Neural cell (in vitro differentiated cells): ENCODE measurements around the gene COX7A2L. TPM values are rescaled to one million over a fixed set of nuclear protein-coding genes. Genes with fewer than 3 reads are reported as not detected.
"Not testable (repeated sequence)": the region's sequence is repeated elsewhere in the genome, so short reads cannot be mapped to it uniquely, and the experiment has no call there.

Source experiments
- H2AFZ ChIP-seq: fragments of 200-600, 300-800 bp; sonication (generic), shearing (Covaris generic); 2 replicates; pipeline ENCODE4 v1.6.0; 2014; ENCODE audit warnings: low read depth, mild to moderate bottlenecking, antibody characterized with exemption, low read length, moderate library complexity
- H3F3A ChIP-seq: fragments of 200-600 bp; shearing (Covaris generic); 2 replicates; pipeline ENCODE4 v1.6.1; 2016; ENCODE audit warnings: mild to moderate bottlenecking, moderate library complexity, mixed read lengths, antibody characterized with exemption, low read length; ENCODE audit not compliant: insufficient read depth, poor library complexity, severe bottlenecking
- H3K27ac ChIP-seq: fragments of 200-600, 300-800 bp; sonication (generic), shearing (Covaris generic); 2 replicates; pipeline ENCODE4 v1.5.1; 2014; ENCODE audit warnings: mild to moderate bottlenecking, low read length, moderate library complexity
- H3K27me3 ChIP-seq: fragments of 300-800, 200-600 bp; sonication (generic), shearing (Covaris generic); 2 replicates; pipeline ENCODE4 v1.6.0; 2014; ENCODE audit warnings: mild to moderate bottlenecking, low read depth, low read length, moderate library complexity; ENCODE audit not compliant: insufficient read depth
- H3K36me3 ChIP-seq: fragments of 300-800, 200-600 bp; sonication (generic), shearing (Covaris generic); 2 replicates; pipeline ENCODE4 v1.5.1; 2014; ENCODE audit warnings: mild to moderate bottlenecking, antibody characterized with exemption, low read length, moderate library complexity; ENCODE audit not compliant: insufficient read depth
- H3K4me2 ChIP-seq: fragments of 300-800, 200-600 bp; sonication (generic), shearing (Covaris generic); 2 replicates; pipeline ENCODE4 v1.6.0; 2014; ENCODE audit warnings: mild to moderate bottlenecking, low read length
- H3K4me3 ChIP-seq: fragments of 300-800, 200-600 bp; sonication (generic), shearing (Covaris generic); 2 replicates; pipeline ENCODE4 v1.5.1; 2014; ENCODE audit warnings: mild to moderate bottlenecking, low read length, moderate library complexity
- H3K79me2 ChIP-seq: fragments of 200-600 bp; shearing (Covaris generic); replicated peaks from 2 replicates; pipeline ENCODE4 v1.6.0; 2014; ENCODE audit warnings: mild to moderate bottlenecking, low read length, moderate library complexity; ENCODE audit not compliant: insufficient read depth
- H3K9ac ChIP-seq: fragments of 300-800, 200-600 bp; sonication (generic), shearing (Covaris generic); 2 replicates; pipeline ENCODE4 v1.6.1; 2016; ENCODE audit warnings: mild to moderate bottlenecking, low read length, mixed read lengths
- H3K9me2 ChIP-seq: fragments of 200-600 bp; shearing (Covaris generic); 2 replicates; pipeline ENCODE4 v1.6.1; 2016; ENCODE audit warnings: mild to moderate bottlenecking, low read length, mixed read lengths; ENCODE audit not compliant: insufficient read depth
- H3K9me3 ChIP-seq: fragments of 200-600, 300-800 bp; sonication (generic), shearing (Covaris generic); 2 replicates; pipeline ENCODE4 v1.6.1; 2016; ENCODE audit warnings: mild to moderate bottlenecking, mixed run types, low read length, moderate library complexity, mixed read lengths
- H4K20me1 ChIP-seq: fragments of 200-600 bp; shearing (Covaris generic); 2 replicates; pipeline ENCODE4 v1.6.1; 2016; ENCODE audit warnings: mild to moderate bottlenecking, mixed run types; ENCODE audit not compliant: insufficient read depth
- CTCF ChIP-seq: fragments of 450-650 bp; IDR thresholded peaks from 2 replicates; pipeline ENCODE4 v1.5.1; 2014; ENCODE audit warnings: antibody characterized with exemption, mild to moderate bottlenecking, moderate library complexity; ENCODE audit not compliant: poor library complexity, severe bottlenecking
- EP300 ChIP-seq: fragments of 450-650 bp; conservative IDR thresholded peaks from 2 replicates; pipeline ENCODE4 v1.6.1; 2014; ENCODE audit warnings: antibody characterized with exemption, mild to moderate bottlenecking, moderate library complexity; ENCODE audit not compliant: poor library complexity, severe bottlenecking
- EZH2 ChIP-seq: fragments of 200-600, 300-800 bp; shearing (Covaris generic), sonication (generic); IDR thresholded peaks from 2 replicates; pipeline ENCODE4 v1.6.1; 2014; ENCODE audit warnings: antibody characterized with exemption, low read length, borderline replicate concordance, mild to moderate bottlenecking; ENCODE audit not compliant: insufficient read depth, poor library complexity, severe bottlenecking
- MXI1 ChIP-seq: fragments of 450-650 bp; conservative IDR thresholded peaks from 2 replicates; pipeline ENCODE4 v1.6.1; 2014; ENCODE audit warnings: antibody characterized with exemption, mild to moderate bottlenecking; ENCODE audit not compliant: poor library complexity, severe bottlenecking
- POLR2AphosphoS5 ChIP-seq: IDR thresholded peaks from 2 replicates; pipeline ENCODE4 v1.6.1; 2012
- RAD21 ChIP-seq: fragments of 450-650 bp; conservative IDR thresholded peaks from 2 replicates; pipeline ENCODE4 v1.6.1; 2014; ENCODE audit warnings: antibody characterized with exemption, mild to moderate bottlenecking, moderate library complexity
- SMC3 ChIP-seq: fragments of 450-650 bp; conservative IDR thresholded peaks from 2 replicates; pipeline ENCODE4 v1.6.1; 2014; ENCODE audit warnings: antibody characterized with exemption, mild to moderate bottlenecking, moderate library complexity; ENCODE audit not compliant: poor library complexity
- TAF1 ChIP-seq: IDR thresholded peaks from 2 replicates; pipeline ENCODE4 v1.6.1; 2012; ENCODE audit warnings: low read depth
- polyA plus RNA-seq: library from polyadenylated mRNA; depleted of rRNA; stranded (reverse); fragments of >200 nt; gene quantifications from 2 replicates; pipeline ENCODE4 v1.2.3, GENCODE V29; 2014
- TF ChIP-seq, protein P1 (sequence below): IDR thresholded peaks from 2 replicates; pipeline ENCODE4 v1.6.1; 2012; ENCODE audit warnings: borderline replicate concordance

The COX7A2L gene
- polyA plus RNA-seq, 1 donor from 2014 or later: 425 TPM

- Histone ChIP-seq H3K9ac (no peak overlapping the region), H3K27ac (peak overlapping the region; percentile 70), H2AFZ (no peak overlapping the region), H4K20me1 (no peaks in the 10 kb centered on the region), H3K36me3 (no peaks in the 10 kb centered on the region), H3K9me2 (no peaks in the 10 kb centered on the region), H3K4me2 (peak overlapping the region; percentile 57), H3K79me2 (no peaks in the 10 kb centered on the region), H3K27me3 (no peaks in the 10 kb centered on the region), H3F3A (no peaks in the 10 kb centered on the region), H3K9me3 (no peaks in the 10 kb centered on the region), H3K4me3 (peak overlapping the region; percentile 24)
- TF ChIP-seq EZH2 (no peak), POLR2AphosphoS5 (no peak), TAF1 (no peak), RAD21 (no peak), MXI1 (peak; percentile 34), EP300 (no peak)
- TF ChIP-seq, protein P1, sequence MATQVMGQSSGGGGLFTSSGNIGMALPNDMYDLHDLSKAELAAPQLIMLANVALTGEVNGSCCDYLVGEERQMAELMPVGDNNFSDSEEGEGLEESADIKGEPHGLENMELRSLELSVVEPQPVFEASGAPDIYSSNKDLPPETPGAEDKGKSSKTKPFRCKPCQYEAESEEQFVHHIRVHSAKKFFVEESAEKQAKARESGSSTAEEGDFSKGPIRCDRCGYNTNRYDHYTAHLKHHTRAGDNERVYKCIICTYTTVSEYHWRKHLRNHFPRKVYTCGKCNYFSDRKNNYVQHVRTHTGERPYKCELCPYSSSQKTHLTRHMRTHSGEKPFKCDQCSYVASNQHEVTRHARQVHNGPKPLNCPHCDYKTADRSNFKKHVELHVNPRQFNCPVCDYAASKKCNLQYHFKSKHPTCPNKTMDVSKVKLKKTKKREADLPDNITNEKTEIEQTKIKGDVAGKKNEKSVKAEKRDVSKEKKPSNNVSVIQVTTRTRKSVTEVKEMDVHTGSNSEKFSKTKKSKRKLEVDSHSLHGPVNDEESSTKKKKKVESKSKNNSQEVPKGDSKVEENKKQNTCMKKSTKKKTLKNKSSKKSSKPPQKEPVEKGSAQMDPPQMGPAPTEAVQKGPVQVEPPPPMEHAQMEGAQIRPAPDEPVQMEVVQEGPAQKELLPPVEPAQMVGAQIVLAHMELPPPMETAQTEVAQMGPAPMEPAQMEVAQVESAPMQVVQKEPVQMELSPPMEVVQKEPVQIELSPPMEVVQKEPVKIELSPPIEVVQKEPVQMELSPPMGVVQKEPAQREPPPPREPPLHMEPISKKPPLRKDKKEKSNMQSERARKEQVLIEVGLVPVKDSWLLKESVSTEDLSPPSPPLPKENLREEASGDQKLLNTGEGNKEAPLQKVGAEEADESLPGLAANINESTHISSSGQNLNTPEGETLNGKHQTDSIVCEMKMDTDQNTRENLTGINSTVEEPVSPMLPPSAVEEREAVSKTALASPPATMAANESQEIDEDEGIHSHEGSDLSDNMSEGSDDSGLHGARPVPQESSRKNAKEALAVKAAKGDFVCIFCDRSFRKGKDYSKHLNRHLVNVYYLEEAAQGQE: no peak
Measured at GRCh38 chr2:42383855-42384530, 23.0 kb upstream of the COX7A2L start.

- Histone ChIP-seq H3K4me3 (peak overlapping the region; percentile 38), H3F3A (no peaks in the 10 kb centered on the region), H3K36me3 (no peaks in the 10 kb centered on the region), H3K79me2 (no peaks in the 10 kb centered on the region), H3K4me2 (no peak overlapping the region), H4K20me1 (no peaks in the 10 kb centered on the region), H3K27me3 (no peaks in the 10 kb centered on the region), H2AFZ (no peak overlapping the region), H3K9me3 (no peaks in the 10 kb centered on the region), H3K9ac (no peak overlapping the region), H3K27ac (peak overlapping the region; percentile 74), H3K9me2 (no peaks in the 10 kb centered on the region)
- TF ChIP-seq EP300 (no peak), POLR2AphosphoS5 (no peak), CTCF (no peak), MXI1 (no peak), EZH2 (no peak), SMC3 (no peak), RAD21 (no peak), TAF1 (no peak)
- TF ChIP-seq, protein P1: no peak
Measured at GRCh38 chr2:42382144-42382543, 21.1 kb upstream of the COX7A2L start.

- not testable (repeated sequence) for H3K27me3 ChIP-seq, H3K9me2 ChIP-seq, H3K4me2 ChIP-seq, H3K9me3 ChIP-seq, H3F3A ChIP-seq, H4K20me1 ChIP-seq, H2AFZ ChIP-seq, H3K36me3 ChIP-seq, H3K9ac ChIP-seq, H3K27ac ChIP-seq, H3K4me3 ChIP-seq, H3K79me2 ChIP-seq
Measured at GRCh38 chr2:42380026-42380425, 19.0 kb upstream of the COX7A2L start.
